Stimulated activated CD4-positive, alpha-beta T cell treated with anti-CD3 and anti-CD28 coated beads, Interleukin-1b, Interleukin-23, amount 100 ng/mL, for 24 hours (primary cell): ENCODE data around the gene HLA-B.

ENCODE experiments used
- DNase-seq, 4 experiments: peaks; one replicate each; pipeline ENCODE4 v3.0.0-alpha.2; 2020; ENCODE audit warnings: low read depth in 4 of 4, low spot score in 1 of 4

HLA-B gene

GRCh38 chr6:31308050-31308844 lies 48.7 kb downstream of the HLA-B start:
- peak in 3 of 4 experiments; percentile 19 to 45 (median 44) for DNase-seq

- no peak for DNase-seq
Observed at GRCh38 chr6:31307669-31308049, 49.3 kb downstream of the HLA-B start.

- no peak for DNase-seq
Observed at GRCh38 chr6:31305703-31306219, 51.2 kb downstream of the HLA-B start.

- DNase-seq: no peak
Observed at GRCh38 chr6:31304683-31305082, 52.3 kb downstream of the HLA-B start.
